Measurements from ENCODE around the gene AATK.
"Not testable (repeated sequence)": the region's sequence is repeated elsewhere in the genome, so short reads cannot be mapped to it uniquely, and the experiment has no call there.

AATK gene

DNA sequence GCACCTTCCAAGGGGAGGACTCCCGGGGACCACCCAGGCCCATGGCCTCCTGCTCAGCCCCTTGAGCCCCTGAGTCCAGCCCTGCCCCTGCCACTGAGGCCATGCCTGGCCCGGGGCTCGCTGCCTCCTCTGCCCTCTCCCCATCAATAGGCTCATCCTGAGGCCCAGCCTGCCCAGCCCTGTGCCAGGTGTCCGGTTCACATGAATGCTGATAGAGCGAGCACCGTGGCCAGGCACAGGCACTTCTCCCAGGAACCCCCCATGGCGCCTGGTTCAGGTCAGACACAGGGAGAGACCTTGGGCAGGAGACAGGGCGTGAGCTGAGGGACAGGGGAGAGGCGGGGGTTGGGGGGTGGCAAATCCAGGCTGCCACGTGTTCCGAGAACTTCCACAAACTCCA lies 3.5 kb downstream of the AATK start:
- no peak for DNase-seq (ENCODE audit: low read depth in 2 of 2)

DNA sequence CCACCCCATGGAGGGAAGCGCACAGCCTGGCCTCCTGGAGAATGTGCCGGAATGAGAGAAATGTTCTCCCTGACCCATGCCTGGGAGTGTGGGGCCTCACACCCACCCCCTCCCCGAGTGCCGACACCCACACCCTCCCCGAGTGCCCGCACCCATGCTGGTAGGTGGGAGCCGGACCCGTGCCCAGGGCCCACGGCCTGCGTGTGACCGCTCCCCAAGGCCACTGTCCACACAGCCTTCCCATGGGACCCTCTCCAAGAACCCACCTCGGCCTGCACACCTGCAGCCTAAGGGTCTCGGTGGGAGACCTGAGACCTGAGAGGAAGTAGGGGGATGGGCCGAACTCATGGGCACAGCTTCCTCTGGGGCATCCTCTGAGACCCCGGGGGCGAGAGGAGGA lies 4.0 kb downstream of the AATK start:
- no peak for DNase-seq (ENCODE audit: low read depth in 2 of 2)

DNA sequence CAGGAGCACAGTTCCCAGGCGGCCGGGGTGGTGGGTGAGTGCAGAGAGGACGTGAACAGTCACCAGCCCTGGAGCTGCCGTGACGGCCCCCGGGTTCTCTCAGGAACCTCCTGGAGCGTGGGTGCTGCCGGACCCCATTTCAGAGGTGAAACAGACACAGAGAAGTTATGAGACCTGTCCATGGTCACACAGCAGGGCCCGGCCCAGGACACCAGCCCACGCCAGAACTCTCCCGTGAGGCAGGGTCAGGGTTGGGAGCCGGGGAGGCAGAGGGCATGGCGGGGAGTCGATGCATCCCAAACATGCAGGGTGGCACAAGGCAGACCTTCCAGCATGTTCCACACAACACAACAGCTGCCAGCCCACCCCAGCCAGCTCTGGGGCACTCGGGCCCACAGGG lies 4.5 kb downstream of the AATK start:
- no peak for DNase-seq (ENCODE audit: low read depth in 2 of 2)

DNA sequence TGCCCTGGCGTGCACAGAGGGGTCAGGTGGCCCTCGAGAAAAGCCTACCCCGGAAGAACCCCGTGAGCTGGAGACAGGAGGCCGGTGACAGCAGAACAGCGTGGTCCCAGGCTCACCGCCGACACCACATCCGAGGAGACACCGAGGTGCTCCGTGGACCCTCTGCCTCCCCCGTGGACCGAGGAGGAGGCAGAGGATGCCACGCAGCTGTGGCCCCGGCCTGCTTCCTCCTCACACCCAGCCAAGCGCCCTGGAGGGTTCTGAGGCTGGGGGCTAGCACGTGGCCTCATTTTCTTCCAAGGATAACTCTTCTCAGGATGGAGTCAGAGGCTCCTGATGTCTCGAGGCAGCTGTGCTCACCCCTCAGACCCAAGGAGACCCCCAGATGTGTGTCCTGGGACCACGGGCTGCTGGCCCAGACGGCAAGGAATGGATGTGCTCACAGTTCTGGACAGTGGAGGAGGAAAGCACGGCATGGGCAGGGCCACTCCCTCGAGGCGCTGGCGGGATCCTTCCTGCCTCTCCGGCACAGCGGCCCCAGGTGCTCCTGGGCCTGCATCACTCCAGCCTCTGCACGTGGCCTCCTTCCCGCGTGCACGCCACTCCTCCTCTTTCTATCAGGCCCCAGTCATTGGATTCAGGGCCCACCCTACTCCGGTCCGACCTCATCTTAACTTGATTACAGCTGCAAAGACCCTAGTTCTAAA lies 5.1 kb downstream of the AATK start:
- no peak for DNase-seq (ENCODE audit: low read depth in 2 of 2)

DNA sequence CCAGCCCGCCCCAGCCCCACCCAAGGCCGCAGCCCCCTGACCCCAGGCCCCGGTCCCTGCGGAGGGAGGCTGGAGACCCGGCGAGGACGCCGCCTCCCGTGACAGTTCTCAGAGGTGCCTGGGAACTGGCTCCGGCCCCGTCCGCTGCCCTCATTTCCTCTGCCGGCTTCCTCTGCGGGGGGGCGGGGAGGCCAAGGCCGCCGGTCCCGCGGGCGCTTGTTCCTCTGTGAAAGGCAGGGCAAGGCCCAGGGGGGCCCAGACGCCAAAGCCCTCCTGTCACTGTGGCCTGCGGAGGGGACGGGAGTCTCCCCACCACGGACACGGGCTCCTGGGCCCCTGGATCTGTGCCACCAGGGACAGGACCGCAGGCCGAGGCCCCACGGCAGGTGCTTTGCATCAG lies 5.7 kb downstream of the AATK start:
- no peak for DNase-seq (ENCODE audit: low read depth in 2 of 2)

DNA sequence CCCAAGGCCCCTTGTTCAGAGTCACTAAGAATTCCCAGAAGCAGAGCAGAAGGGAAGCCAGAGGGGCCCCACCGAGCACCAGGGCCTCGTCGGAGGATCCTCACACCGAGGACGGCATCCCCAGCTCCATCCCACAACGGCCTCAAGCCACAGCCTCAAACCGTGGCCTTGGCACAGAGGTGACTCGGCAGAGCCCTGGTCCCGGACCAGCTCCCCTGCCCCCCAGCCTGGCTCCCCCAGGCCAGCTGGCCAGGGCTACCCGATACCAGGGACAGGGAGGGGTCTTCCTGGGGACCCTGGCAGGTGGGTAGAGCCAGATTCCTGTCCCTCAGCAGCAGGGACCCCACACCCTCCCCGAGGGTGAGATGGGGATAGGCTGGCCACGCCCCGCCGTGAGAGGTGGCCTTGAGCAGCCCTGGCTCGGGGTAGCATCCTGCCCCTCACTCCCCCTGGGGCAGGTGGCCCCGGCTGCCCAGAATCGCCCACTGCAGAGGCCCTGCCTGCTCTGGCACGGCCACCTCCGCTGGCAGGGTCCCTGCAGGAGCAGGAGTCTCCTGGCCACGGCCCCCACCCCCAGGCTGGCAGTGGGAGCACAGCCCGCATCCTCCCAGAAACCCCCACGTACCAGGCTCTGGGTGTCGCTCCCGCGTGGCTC lies 6.3 kb downstream of the AATK start:
- no peak for DNase-seq (ENCODE audit: low read depth in 2 of 2)

DNA sequence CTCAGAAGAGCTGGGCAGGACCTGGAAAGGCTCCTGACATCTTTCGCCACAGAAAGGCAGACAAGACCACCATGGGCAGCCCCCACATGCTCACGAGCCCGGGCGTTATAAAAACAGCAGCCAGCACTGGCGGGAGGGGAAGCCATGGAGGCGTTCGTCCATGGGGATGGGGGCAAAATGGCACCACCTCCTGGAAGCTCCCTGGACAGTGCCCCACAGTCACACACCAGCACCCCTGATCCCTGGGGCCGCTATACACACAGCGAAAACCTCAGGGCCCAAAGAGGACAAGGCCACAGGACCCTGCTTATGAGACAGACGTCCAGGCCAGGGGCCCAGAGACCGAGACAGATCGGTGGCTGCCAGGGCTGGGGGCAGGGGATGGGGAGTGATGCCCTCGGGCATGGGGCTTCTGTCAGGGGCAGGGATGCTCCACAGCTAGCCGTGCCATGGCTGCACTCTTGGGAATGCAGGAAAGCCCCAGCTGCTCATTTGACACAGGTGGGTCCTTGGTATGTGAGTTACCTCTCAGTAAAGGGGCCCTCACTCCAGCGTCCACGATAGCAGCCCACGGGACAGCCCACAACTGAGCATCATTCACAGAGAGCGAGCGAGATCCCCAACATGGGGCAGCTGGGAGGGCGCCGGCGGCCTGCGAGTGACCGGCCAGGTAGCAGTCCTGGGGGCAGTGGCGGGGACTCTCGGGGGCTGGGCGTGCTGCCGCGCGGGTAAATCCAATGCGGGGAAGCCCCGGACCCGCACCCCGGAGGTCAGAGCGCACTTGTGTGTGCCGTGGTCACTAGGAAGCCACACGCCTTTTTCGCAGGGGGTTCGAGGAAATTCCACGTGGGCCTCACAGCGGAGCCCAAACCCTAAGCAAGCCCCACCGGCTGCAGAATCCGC lies 7.1 kb downstream of the AATK start:
- no peak for DNase-seq (ENCODE audit: low read depth in 2 of 2)

DNA sequence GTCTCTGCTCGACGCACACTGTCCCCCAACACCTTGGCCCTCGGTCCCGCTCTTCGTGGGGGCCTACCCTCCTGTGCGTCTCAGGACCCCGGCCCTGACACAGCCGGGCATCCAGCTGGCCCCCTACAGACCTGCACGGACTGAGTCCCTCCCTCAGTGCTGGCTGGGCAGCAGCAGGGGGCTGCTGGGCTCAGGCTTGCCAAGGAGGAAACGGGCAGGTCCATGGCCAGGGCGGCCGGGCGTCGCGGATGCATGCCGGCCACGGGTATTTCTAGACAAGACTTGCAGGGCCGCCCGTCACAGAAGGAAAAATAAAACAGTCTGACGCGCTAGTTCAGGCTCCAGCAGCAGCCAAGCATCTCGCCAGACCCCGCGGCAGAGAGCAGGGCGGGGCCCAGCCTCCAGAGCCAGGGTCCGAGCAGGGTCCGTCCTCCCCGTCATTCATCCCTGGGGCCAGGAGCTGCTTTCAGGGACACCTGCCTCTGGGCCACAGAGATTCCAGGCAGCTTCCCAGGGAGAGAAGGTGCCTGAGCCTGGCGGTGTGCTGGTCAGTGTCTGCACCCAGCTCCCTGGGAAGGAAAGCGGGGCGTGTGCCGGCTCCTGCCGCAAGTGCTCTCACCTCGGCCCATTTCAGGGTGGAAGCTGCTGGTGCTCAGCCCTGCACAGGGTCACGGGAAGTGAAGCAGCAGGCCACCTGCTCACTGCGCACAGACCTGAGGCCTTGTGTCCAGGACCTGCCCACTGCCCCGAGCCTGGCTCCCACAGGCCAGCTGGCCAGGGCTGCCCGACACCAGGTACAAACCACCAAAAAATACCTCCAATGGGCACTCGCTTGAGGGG lies 8.0 kb downstream of the AATK start:
- DNase-seq (ENCODE audit: low read depth in 2 of 2) = no peak

DNA sequence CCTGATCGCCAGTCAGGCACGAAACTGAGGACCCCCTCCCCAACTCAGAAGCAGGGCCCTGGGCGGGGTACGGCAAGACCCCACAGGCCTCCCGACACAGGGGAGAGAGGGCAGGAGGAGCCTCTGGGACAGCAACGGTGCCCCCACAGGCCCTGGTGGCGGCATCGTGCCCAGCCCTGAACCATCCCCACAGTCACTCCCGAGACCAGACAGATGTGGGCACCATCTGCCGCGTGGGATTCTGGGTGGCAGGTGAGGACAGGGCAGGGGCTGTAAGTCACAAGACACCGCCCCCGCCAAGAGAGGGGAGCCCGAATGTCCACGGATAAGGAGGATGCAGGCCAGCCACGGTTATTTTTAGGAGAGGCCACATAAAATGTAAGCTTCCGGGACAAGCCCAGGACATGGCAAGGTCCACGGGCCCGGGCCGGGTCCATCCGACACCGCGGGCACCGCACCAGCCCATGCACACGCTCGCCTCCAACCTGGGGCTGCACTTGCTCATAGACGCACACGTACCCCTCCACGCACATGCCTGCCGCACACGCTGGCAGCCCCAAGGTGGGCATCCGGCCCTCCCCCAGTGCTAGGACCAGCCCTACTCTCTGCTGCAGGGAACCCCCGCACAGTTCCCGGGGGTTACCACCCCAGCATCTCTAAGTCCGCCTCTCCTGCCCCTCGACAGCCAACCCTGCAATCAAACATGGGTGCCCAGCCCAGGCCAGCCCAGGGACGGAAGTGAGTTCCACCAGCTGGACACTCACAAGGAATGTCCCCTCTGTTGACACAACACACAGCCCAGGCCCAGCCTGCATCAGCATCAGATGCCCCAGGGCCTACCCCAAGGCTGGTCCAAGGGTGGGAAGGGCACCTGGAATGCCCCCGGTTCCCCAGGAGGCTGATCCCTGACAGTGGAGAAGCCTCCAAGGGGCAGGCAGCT lies 8.9 kb downstream of the AATK start:
- no peak for DNase-seq (ENCODE audit: low read depth in 2 of 2)

DNA sequence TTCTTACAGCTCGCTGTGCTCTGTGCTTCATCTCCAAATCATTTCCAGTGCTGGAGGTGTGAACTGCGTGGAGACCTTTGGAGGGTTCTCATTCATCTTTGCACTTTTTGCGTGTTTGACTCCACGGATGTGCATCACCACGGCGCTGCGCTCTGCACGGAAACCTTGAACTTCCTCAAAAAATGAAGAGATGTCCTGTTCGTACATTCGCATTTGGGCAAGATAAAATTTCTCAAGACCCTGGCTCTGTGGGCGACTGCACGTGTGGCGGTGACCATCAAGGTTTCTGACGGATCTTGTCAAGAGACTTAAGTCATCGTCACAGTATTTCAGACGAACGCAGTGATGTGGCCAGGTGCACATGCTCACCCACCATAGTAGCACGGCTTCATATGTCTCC lies 11.1 kb downstream of the AATK start:
- no peak for DNase-seq (ENCODE audit: low read depth in 2 of 2)

DNA sequence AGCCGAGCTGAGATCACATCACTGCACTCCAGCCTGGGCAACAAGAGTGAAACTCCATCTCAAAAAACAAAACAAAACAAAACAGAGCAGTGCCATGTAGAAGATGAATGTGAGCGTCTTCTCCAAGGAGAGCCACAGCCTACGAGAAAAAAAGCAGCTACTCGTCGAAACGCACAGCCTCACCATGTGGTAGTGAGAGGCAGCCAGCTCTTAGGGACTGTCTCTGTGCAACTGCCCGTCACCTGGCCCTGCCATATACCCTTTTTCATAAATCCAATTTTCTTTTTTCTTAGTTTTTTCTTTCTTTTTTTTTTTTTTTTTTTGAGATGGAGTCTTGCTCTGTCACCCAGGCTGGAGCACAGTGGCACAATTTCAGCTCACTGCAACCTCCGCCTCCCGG lies 12.0 kb downstream of the AATK start:
- DNase-seq (ENCODE audit: low read depth in 2 of 2) = not testable (repeated sequence)

DNA sequence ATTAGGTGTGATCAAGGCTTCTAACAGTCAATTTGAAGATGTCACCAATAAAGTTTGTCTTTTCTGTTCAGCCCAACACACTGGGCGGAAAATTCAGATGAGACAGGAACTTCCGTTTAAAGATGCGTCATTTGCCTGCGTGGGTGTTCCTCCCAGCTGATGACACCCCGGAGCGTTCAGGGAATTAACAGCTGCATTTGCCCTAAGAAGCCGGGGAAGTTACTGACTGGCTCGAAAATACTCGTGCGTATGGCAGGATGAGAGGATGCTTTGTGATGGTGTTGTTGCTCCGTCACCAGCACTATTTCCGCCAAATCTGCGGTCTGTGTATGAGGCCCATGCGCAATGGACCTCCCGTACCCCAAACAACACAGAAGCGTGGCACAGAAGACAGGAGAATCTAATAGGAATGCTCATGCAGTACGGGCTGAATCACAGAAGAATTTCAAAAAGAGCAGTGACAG lies 12.6 kb downstream of the AATK start:
- no peak for DNase-seq (ENCODE audit: low read depth in 2 of 2)

DNA sequence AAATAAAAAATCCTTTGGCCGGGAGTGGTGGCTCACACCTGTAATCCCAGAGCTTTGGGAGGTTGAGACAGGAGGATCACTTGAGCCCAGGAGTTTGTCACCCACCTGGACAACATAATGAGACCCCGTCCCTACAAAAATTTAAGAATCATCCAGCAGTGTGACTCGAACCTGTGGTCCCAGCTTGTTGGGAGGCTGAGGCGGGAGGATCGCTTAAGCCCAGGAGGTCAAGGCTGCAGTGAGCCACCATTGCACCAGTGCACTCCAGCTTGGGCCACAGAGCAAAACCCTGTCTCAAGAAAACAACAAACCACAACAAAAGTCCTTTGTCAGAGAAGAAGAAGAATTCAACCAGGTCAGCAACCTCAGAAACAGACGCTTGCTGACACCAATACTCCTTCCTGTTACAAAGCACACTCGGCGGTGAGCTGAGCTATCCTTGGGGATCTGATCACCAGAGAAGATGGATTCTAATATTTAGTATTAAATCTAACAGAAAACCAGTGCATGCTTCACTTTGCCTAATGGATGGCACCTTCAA lies 13.7 kb downstream of the AATK start:
- DNase-seq (ENCODE audit: low read depth in 2 of 2) = no peak

DNA sequence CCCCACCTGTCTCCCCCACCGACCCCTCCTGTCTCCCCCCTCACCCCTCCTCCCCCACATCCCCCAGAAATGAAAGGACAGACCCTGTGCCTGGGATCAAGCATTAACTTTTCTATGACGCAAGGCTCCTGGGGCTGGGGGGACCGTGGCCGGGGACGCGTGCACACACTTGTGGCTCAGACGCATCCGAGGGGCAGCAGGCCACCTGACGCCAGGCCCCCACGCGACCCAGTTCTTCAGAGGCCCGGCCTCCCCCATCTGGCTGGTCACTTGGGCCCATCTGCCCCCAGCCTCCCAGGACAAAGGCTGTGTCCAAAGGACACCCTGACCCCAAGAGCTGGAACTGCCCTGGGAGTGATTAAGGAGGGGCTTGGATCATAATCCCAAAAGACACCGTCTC lies 14.7 kb downstream of the AATK start:
- no peak for DNase-seq (ENCODE audit: low read depth in 2 of 2)

DNA sequence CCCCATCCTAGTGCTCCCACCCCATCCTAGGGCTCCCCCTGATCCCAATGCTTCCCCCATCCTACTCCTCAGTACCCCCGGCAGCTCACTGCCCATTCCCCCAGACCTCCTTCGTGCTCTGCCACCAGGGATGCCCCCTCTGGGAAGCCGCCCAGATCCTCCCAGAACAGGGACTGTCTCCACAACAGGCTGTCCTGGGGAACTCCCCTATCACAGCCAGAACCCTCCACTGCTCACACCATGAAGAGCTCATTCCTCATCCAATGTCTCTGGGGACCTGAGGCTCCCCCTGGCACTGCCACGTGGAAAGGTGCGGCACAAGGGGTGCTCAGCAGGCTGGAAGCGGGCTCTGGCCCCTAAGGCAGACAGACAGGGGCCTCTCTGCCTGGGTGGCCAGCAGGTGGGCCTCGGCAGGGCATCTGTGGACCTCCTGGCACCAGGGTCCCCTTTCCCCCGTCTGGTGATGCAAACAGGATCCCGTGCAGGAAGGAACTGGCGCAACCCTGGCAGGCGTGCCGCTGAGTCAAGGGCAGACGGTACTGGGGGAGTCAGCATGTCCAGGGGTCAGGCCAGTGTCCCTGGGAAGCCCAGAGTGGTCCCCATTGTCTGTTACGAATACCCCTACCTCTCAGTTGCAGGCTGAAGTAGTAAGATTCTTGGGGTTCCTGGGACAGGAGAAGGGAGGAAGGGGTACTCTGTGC lies 15.5 kb downstream of the AATK start:
- DNase-seq (ENCODE audit: low read depth in 2 of 2) = no peak

DNA sequence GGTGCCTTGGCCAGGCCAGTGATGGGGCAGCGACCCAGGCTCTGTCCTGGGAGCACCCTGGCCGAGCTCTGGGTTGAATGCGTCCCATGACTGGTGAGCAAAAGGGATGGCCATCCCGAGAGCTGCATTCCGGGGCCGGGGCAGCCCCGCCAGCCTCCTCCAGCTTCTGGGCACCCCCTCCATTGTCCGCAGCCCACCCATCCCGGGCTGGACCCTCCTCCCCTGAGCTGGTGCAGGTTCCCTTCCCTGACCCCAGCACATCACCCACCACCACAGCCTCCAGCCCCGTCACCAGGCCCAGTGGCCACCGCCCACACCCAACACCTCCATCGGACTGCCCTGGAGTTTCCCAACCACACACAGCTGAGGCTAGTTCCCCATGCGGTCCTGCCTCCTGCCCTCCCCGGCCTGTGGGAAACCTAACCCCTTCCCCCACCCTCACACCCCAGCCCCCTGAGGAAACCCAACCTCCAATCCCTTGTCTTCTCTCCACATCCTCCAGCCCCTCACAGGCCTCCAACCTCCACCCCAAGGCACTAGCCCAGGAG lies 17.0 kb downstream of the AATK start:
- DNase-seq (ENCODE audit: low read depth in 2 of 2) = no peak

DNA sequence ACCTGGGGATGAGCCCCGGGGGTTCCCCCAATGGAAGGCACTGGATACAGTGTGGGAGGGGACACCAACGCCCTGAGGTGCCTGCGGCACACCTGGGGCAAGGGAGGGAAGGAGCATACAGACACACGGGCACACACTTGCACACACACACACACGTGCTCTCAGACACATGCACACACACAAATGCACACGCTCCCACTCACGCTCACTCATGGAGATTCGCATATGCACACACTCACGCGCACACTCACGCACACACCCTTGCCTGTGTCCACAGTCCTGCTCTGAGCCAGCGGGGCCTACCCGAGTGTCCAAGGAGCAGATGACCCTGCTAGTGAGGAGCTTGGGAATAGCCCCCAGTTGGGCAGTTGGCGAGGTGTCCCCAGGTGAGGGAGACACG lies 17.4 kb downstream of the AATK start:
- DNase-seq (ENCODE audit: low read depth in 2 of 2) = no peak

DNA sequence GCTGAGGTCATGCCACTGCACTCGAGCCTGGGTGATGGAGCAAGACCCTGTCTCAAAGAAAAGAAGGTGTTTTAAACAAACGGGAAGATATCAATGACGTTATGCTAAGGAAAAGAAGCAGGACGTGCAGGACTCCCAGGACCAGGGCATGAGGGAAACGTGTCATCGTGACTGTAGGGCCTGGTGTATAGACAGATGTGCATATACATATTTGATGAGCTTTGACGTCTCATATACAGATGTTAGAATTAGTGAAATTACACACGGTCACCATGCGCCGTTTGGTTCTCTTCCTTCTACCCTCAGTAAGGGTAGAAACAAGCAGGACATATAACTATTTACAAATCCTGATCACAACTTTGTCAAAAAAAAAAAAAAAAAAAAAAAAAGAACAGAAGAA lies 18.3 kb downstream of the AATK start:
- no peak for DNase-seq (ENCODE audit: low read depth in 2 of 2)

DNA sequence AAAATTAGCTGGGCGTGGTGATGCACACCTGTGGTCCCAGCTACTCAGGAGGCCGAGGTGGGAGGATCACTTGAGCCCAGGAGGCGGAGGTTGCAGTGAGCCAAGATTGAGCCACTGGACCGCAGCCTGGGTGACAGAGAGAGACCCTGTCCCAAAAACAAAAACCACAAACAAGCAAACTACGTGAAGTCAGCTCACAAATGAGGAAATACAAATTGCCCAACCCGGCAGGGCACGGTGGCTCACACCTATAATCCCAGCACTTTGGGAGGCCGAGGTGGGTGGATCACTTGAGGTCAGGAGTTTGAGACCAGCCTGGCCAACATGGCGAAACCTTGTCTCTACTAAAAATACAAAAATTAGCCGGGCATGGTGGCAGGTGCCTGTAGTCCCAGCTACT lies 19.8 kb downstream of the AATK start:
- DNase-seq (ENCODE audit: low read depth in 2 of 2) = not testable (repeated sequence)

DNA sequence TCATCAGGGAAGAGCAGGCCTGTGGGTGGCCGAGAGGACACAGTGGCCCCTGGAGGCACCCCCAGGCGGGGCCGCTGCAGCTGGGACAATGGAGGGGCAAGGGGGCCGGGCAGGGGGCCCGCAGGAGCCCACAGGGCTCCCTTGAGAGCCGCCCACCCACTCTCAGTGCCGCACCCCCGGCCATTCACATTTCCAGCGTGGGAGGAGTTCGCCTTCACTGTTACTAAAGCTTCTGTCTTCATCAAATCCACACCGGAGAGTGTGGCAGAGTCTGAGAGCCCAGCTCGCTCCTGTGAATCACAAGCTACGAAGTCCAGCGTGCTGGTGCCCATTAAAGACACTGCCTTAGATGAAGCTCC lies 21.6 kb downstream of the AATK start:
- no peak for DNase-seq (ENCODE audit: low read depth in 2 of 2)

All from stimulated activated CD8-positive, alpha-beta memory T cell treated with anti-CD3 and anti-CD28 coated beads, Interleukin-2, amount 100 ng/mL, for 48 hours (primary cell).